Smooth muscle cell of trachea (primary cell): ENCODE measurements around the gene NQO2. TPM values are rescaled to one million over a fixed set of nuclear protein-coding genes. Genes with fewer than 3 reads are reported as not detected.

ENCODE experiments used
- total RNA-seq: library from RNA; depleted of rRNA; stranded (reverse); fragments of >200 nt; gene quantifications from 2 replicates; pipeline ENCODE4 v1.2.1, GENCODE V29; 2014

Gene NQO2, protein sequence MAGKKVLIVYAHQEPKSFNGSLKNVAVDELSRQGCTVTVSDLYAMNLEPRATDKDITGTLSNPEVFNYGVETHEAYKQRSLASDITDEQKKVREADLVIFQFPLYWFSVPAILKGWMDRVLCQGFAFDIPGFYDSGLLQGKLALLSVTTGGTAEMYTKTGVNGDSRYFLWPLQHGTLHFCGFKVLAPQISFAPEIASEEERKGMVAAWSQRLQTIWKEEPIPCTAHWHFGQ
- total RNA-seq = 29.5 and 31.9 TPM in 2 replicates

DNA sequence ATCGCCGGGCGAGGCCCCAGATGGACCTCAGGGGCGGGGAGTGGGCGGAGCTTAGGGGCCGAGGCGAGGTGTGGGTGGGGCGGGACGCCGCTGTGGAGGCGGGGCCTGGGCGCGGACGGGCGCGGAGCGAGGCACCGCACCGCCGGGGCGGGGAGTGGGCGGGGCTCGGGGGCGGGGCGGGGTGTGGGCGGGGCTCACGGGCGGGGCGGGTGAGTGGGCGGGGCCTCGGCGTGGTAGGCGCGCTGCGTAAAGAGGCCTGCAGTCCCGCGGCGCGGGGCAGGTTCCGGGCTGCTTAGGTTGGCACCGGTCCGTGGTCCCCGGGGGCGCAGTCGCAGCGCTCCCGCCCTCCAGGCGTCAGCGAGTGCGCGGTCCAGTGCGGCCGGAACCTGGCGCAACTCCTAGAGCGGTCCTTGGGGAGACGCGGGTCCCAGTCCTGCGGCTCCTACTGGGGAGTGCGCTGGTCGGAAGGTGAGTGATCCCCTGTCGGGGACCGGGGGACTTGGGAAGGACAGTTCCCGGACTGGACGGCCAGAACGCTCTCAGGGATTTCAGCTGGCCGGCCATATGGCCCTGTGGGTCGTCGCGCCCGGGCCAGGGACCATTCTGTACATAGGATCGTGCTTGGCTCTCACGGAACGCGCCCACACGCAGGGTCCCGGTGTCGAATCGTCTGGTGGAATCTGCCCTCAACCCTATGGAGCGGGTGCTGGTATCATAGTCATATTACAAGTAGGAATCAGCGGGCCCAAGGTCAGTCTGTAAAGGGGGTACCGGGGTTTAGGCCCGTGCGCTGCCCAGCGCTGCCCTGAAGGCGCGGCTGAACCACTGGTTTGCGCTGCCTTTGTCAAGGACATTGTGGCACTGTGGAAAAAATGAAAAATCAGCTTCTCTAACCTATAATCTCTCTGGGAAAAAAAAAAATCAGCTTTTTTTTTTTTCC lies at the start of gene NQO2:
Gene NQO2, plus strand, starts transcription at position 277 of the 940 bp plus-strand sequence. CDS start 6,659 bp downstream, outside the sequence.

DNA sequence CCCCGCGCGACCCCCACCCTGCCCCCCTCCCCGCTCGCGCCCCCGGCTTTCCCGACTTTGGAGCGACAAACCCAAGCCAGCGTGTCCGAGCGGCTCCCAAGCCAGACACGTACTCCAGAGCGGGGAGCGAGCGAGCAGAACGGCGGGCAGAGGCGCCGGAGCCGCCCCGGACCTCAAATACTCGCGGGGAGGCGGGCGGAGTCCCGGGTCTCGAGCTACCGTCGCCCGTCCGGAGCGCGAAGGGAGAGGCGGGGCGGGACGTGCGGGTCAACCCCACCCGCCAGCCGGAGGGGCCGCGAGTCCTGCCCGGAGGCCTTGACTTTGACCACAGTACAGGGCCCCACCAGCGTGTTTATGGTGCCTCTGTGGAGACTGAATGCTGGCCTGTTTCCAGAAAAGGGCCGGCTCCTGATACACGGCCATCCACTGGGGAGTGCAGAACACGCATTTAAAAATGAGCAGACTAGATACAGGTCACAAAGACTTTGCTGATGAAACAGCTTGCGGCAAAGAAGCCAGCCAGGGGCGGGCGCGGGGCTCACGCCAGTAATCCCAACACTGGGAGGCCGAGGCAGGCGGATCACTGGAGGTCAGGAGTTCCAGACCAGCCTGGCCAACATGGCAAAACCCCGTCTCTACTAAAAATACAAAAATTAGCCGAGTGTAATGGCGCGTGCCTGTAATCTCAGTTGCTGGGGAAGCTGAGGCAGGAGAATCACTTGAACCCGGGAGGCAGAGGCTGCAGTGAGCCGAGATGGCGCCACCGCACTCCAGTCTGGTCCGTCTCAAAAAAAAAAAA lies 28.1 kb upstream of the NQO2 start, which contains the start of gene SERPINB6:
Gene SERPINB6, minus strand, starts transcription at position 148 of the 799 bp plus-strand sequence. CDS start 12,235 bp downstream, outside the sequence.

DNA sequence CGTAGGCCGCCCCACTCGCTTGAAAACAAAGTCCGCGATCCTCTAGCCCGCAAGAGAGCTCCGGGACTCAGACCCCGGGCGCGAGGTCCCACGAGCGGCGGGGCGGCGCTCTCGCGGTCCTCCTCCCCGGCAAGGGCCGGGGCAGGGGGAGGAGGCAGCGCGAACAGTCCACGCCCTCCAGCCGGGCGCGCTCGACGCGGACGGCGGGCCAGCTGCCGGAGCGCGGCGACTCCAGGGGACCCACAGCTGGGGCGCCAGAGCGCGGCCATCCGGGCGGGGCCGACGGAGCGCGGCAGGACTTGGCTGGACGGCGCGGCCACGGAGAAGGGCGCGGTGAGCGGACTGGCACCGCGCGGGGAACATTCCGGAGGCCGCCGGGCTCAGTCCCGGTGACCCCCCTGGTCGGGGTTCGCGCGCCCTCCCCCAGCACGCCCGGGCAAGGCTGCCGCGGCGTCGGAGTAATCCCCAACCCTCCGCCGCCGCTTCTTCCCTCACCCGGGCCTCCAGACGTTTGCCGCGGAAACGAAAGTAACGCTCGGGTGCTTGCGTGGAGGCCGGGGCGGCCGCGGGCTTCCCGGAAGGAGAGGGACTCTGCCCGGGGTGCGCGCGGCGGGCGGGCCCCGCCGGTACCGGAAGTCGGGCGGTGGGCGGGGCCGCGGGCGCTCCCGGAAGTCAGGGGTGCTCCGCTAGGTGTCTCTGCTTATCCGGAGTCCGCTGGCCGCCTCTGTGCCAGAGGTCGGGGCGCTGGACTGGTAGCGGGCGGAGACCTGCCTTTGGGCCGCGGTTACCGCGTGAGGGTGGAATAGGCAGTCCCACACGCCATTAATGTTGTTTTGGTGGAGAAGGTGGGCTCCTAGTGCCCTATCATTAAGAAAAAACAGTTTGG lies 68.9 kb downstream of the NQO2 start, which contains the start of gene RIPK1:
Gene RIPK1, plus strand, starts transcription at position 166 of the 886 bp plus-strand sequence. CDS start 8,330 bp downstream, outside the sequence.

Other genes starting within 250 kb of the NQO2 start
- gene MYLK4, start 249.0 kb upstream of the NQO2 start, total RNA-seq = 0.44 and 0.50 TPM in 2 replicates
- 32.1 and 53.4 TPM in 2 replicates for gene WRNIP1, start 234.5 kb upstream of the NQO2 start, total RNA-seq
- gene SERPINB1, start 158.0 kb upstream of the NQO2 start, total RNA-seq = 18.7 and 30.8 TPM in 2 replicates
- 4.4 and 4.8 TPM in 2 replicates for gene SERPINB9, start 96.6 kb upstream of the NQO2 start, total RNA-seq
- 105 and 148 TPM in 2 replicates for gene SERPINB6, start 28.3 kb upstream of the NQO2 start, total RNA-seq
- 25.7 and 26.6 TPM in 2 replicates for gene RIPK1, start 68.6 kb downstream of the NQO2 start, total RNA-seq
- 19.2 and 24.4 TPM in 2 replicates for gene BPHL, start 118.8 kb downstream of the NQO2 start, total RNA-seq
- 63.1 and 116 TPM in 2 replicates for gene TUBB2A, start 157.7 kb downstream of the NQO2 start, total RNA-seq
- gene TUBB2B, start 227.8 kb downstream of the NQO2 start, total RNA-seq = 4.0 and 4.1 TPM in 2 replicates